Measurements from ENCODE around the gene EFNA5. TPM values are rescaled to one million over a fixed set of nuclear protein-coding genes. Genes with fewer than 3 reads are reported as not detected.
A peak's percentile ranks its signal among the peaks of the same experiment; 100 is the strongest.

EFNA5 gene
- total RNA-seq, 1 experiment from 2014 or later = 51.2 TPM

DNA sequence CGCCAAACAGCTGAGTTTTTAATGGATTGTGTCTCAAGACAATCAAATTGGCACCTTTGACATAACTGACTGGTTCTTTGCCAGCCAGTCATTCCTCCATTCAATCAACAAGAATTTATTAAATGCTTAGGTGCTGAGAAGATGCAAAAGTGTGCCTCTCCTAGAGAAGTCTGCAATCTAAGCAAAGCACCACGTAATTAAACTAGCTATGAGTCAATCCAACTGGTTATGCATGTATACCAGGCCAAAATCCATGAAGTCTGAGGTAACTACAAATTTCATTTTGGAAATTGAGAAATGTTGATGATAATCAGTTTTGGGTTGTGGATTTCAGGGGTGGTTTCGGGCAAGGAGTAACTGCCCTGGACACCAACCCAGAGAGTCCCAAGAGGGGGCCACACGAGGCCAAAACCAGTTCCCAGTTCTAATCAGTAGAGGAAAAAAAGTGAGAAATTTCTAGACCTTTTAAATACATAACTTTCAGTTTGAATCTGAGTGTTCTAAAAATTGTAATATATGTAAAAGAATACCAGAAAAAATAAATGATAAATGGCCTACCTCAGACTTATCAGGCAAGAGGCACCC is 92.6 kb downstream of the EFNA5 start:
- peak; percentile 76 for DNase-seq (ENCODE audit: unreplicated experiment)
- H3K4me3 Mint-ChIP-seq (ENCODE audit: unreplicated experiment) = peak overlapping the region; percentile 55
- intact Hi-C loops (cut with micrococcal nuclease) = no loop called here
- TF ChIP-seq CTCF (IDR thresholded peaks at IDR 0.05; ENCODE audit: unreplicated experiment) = no peak
- no peaks in the 10 kb centered on the region for H3K27me3 Mint-ChIP-seq (ENCODE audit: insufficient read depth, unreplicated experiment)
- H3K4me1 Mint-ChIP-seq (ENCODE audit: insufficient read depth, unreplicated experiment) = peaks cover 55% of the 10 kb centered on the region
- peak overlapping the region; percentile 83 for H3K27ac Mint-ChIP-seq (ENCODE audit: low read depth, unreplicated experiment)
- H3K36me3 Mint-ChIP-seq (ENCODE audit: insufficient read depth, unreplicated experiment) = peaks cover 8% of the 10 kb centered on the region
- CTCF ChIA-PET = interaction anchor here (0.6 to 1.0 kb wide), 5 partner anchors 12 to 190 kb away, joined by 3 to 4 read pairs (median 3); no protein-coding TSS in a partner anchor
- BruUV-seq (replicated peaks) = no TSS peak
- no peaks in the 10 kb centered on the region for H3K9me3 Mint-ChIP-seq (ENCODE audit: unreplicated experiment)
- POLR2A ChIA-PET = interaction anchor here (0.6 to 15.1 kb wide), 33 partner anchors 8 to 838 kb away, joined by 3 to 205 read pairs (median 5); partner anchors contain the start of gene EFNA5

DNA sequence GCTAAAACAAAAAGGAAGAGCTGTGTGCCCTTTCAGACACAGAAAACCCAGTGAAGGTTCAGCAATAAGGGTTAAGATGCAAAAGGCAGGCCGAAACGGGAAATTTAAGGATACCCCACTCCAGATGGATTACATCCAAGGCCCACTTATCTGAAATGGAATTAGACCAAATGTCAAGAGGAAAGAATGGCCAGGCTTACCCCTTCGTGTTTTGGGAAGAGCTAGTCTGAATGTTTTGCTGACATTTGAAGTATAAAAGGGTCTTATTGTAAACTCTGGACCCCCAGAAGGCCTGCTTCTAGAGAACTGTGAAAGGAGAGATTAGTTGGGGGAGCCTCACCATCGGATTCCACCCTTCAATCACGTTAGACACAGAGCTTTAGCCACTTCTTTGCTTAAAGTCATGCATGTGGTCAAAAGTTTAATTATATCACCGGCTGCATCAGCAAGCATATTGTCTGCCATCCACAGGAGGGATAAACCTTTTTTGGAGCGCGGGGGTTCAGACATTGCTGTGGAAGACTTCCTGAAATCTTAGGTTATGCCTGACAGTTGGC is 93.3 kb downstream of the EFNA5 start:
- peak overlapping the region; percentile 55 for H3K4me3 Mint-ChIP-seq (ENCODE audit: unreplicated experiment)
- no TSS peak for BruUV-seq (replicated peaks)
- ChIA-PET POLR2A (interaction anchor here (0.6 to 15.1 kb wide), 40 partner anchors 9 to 805 kb away, joined by 3 to 205 read pairs (median 5); partner anchors contain the start of genes EFNA5 and FBXL17), CTCF (interaction anchor here (0.6 to 2.1 kb wide), 7 partner anchors 11 to 804 kb away, joined by 3 to 13 read pairs (median 3); no protein-coding TSS in a partner anchor)
- peak overlapping the region; percentile 83 for H3K27ac Mint-ChIP-seq (ENCODE audit: low read depth, unreplicated experiment)
- H3K9me3 Mint-ChIP-seq (ENCODE audit: unreplicated experiment) = no peaks in the 10 kb centered on the region
- no peaks in the 10 kb centered on the region for H3K27me3 Mint-ChIP-seq (ENCODE audit: insufficient read depth, unreplicated experiment)
- intact Hi-C loops (cut with micrococcal nuclease) = no loop called here
- no peak for TF ChIP-seq CTCF (IDR thresholded peaks at IDR 0.05; ENCODE audit: unreplicated experiment)
- peaks cover 14% of the 10 kb centered on the region for H3K36me3 Mint-ChIP-seq (ENCODE audit: insufficient read depth, unreplicated experiment)
- H3K4me1 Mint-ChIP-seq (ENCODE audit: insufficient read depth, unreplicated experiment) = peaks cover 61% of the 10 kb centered on the region
- DNase-seq (ENCODE audit: unreplicated experiment) = no peak

DNA sequence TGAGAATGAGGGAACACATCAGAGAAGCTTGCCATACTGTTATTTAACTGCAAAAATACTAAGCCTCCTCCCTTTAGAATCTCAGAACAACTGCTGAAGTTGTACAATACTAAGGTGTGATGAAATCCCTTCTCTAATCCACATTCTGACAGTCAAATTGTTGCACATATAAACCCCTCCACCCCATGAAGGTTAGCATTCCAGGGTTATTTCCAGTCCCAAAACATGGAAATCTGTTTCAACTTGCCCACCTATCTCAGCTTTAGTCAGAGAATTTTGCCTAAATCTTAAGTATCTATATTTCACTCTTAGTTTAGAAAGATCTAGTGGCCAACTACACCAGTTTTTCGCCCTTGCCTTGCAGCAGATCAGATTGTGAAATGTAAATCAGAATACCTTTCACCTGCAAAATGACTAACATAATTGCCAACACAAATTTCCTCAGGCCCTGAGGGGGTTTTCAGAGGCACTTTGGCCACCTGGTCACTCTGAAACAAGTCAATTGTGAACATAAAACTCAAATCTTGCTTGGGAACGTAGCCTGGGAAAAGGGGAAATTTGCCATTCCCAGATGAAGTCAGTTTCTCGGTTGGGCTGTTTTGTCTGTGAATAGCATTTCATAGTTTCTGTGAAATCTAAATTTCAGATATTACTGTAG is 93.9 kb downstream of the EFNA5 start:
- Mint-ChIP-seq H3K9me3 (ENCODE audit: unreplicated experiment) (no peaks in the 10 kb centered on the region), H3K4me3 (ENCODE audit: unreplicated experiment) (peak overlapping the region; percentile 55), H3K27me3 (ENCODE audit: insufficient read depth, unreplicated experiment) (no peaks in the 10 kb centered on the region), H3K27ac (ENCODE audit: low read depth, unreplicated experiment) (peak overlapping the region; percentile 83), H3K4me1 (ENCODE audit: insufficient read depth, unreplicated experiment) (peaks cover 65% of the 10 kb centered on the region), H3K36me3 (ENCODE audit: insufficient read depth, unreplicated experiment) (peaks cover 18% of the 10 kb centered on the region)
- intact Hi-C loops (cut with micrococcal nuclease) = no loop called here
- TF ChIP-seq CTCF (IDR thresholded peaks at IDR 0.05; ENCODE audit: unreplicated experiment) = no peak
- BruUV-seq (replicated peaks) = no TSS peak
- CTCF ChIA-PET = interaction anchor here (0.7 to 2.1 kb wide), 5 partner anchors 36 to 804 kb away, joined by 3 to 13 read pairs (median 4); no protein-coding TSS in a partner anchor
- POLR2A ChIA-PET = interaction anchor here (0.6 to 15.1 kb wide), 37 partner anchors 10 to 806 kb away, joined by 3 to 205 read pairs (median 5); partner anchors contain the start of genes EFNA5 and FBXL17
- peak; percentile 92 for DNase-seq (ENCODE audit: unreplicated experiment)

GRCh38 chr5:107576155-107576554 is 94.6 kb downstream of the EFNA5 start:
- POLR2A ChIA-PET = interaction anchor here (0.6 to 15.1 kb wide), 23 partner anchors 9 to 718 kb away, joined by 3 to 205 read pairs (median 7); partner anchors contain the start of gene EFNA5
- DNase-seq (ENCODE audit: unreplicated experiment) = no peak
- no peaks in the 10 kb centered on the region for H3K9me3 Mint-ChIP-seq (ENCODE audit: unreplicated experiment)
- peaks cover 22% of the 10 kb centered on the region for H3K36me3 Mint-ChIP-seq (ENCODE audit: insufficient read depth, unreplicated experiment)
- no TSS peak for BruUV-seq (replicated peaks)
- peak overlapping the region; percentile 55 for H3K4me3 Mint-ChIP-seq (ENCODE audit: unreplicated experiment)
- no peak for TF ChIP-seq CTCF (IDR thresholded peaks at IDR 0.05; ENCODE audit: unreplicated experiment)
- H3K27me3 Mint-ChIP-seq (ENCODE audit: insufficient read depth, unreplicated experiment) = no peaks in the 10 kb centered on the region
- CTCF ChIA-PET = interaction anchor here (0.6 to 2.1 kb wide), 6 partner anchors 35 to 217 kb away, joined by 3 to 13 read pairs (median 3); no protein-coding TSS in a partner anchor
- peaks cover 59% of the 10 kb centered on the region for H3K4me1 Mint-ChIP-seq (ENCODE audit: insufficient read depth, unreplicated experiment)
- intact Hi-C loops (cut with micrococcal nuclease) = no loop called here
- H3K27ac Mint-ChIP-seq (ENCODE audit: low read depth, unreplicated experiment) = peak overlapping the region; percentile 83

Measured in MCF 10A (cell line).